Ishikawa (cell line): Measurements from ENCODE around the gene TSPAN11.

Source experiments
- CEBPB ChIP-seq: IDR thresholded peaks from 2 replicates; pipeline ENCODE4 v1.6.1; 2012
- CREB1 ChIP-seq: IDR thresholded peaks from 2 replicates; pipeline ENCODE4 v1.6.1; 2012; ENCODE audit warnings: low read depth
- EP300 ChIP-seq: IDR thresholded peaks from 2 replicates; pipeline ENCODE4 v1.6.1; 2012; ENCODE audit warnings: borderline replicate concordance
- TAF1 ChIP-seq: IDR thresholded peaks from 2 replicates; pipeline ENCODE4 v1.6.1; 2012; ENCODE audit warnings: low read depth, mild to moderate bottlenecking
- TCF12 ChIP-seq: IDR thresholded peaks from 2 replicates; pipeline ENCODE4 v1.6.1; 2012; ENCODE audit warnings: low read depth
- TEAD4 ChIP-seq: IDR thresholded peaks from 2 replicates; pipeline ENCODE4 v1.6.1; 2012
- ZBTB7A ChIP-seq: IDR thresholded peaks from 2 replicates; pipeline ENCODE4 v1.6.1; 2012; ENCODE audit warnings: low read depth
- TF ChIP-seq, protein P1 (sequence below): IDR thresholded peaks from 2 replicates; pipeline ENCODE4 v1.6.1; 2012
- TF ChIP-seq, protein P2 (sequence below): IDR thresholded peaks from 2 replicates; pipeline ENCODE4 v1.6.1; 2012

DNA sequence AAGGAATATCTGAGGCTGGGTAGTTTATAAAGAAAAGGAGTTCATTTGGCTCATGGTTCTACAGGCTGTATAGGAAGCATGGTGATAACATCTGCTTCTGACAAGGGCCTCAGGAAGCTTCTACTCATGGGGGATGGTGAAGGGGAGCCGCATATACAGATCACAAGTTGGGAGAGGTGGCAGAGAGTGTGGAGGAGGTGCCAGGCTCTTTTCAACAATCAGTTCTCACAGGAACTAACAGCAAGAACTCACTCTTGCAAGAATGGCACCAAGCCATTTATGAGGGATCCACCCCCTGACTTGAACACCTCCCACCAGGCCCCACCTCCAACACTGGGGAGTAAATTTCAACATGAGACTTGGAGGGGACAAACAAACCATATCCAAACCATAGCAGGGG is 3.5 kb upstream of the TSPAN11 start:
- TF ChIP-seq TAF1 (no peak), TEAD4 (no peak), ZBTB7A (no peak), CEBPB (no peak), TCF12 (no peak), CREB1 (no peak), EP300 (no peak)
- TF ChIP-seq, protein P1, sequence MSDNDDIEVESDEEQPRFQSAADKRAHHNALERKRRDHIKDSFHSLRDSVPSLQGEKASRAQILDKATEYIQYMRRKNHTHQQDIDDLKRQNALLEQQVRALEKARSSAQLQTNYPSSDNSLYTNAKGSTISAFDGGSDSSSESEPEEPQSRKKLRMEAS = no peak
- TF ChIP-seq, protein P2, sequence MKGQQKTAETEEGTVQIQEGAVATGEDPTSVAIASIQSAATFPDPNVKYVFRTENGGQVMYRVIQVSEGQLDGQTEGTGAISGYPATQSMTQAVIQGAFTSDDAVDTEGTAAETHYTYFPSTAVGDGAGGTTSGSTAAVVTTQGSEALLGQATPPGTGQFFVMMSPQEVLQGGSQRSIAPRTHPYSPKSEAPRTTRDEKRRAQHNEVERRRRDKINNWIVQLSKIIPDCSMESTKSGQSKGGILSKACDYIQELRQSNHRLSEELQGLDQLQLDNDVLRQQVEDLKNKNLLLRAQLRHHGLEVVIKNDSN = no peak
